NCI-H69 (cell line): ENCODE measurements around the gene TRAPPC11.

Source experiments
- DNase-seq: peaks from one replicate; lab custom pipeline; 2025; lab: John Stamatoyannopoulos, UW

TRAPPC11 gene

GRCh38 chr4:183637461-183637860, 21.6 kb upstream of the TRAPPC11 start:
- DNase-seq: no peak

- DNase-seq: no peak
These were observed 20.7 kb upstream of the TRAPPC11 start for GRCh38 chr4:183638436-183638835.

GRCh38 chr4:183639291-183639690, 19.8 kb upstream of the TRAPPC11 start:
- DNase-seq: no peak

- DNase-seq: no peak
These were observed 13.8 kb upstream of the TRAPPC11 start for GRCh38 chr4:183645326-183645725.

- DNase-seq: no peak
These were observed 1.5 kb upstream of the TRAPPC11 start for GRCh38 chr4:183657564-183657963.

- peak; percentile 23 for DNase-seq
These were observed 598 bp upstream of the TRAPPC11 start for GRCh38 chr4:183658362-183659028.

GRCh38 chr4:183659872-183660242, 764 bp downstream of the TRAPPC11 start:
- peak; percentile 25 for DNase-seq

GRCh38 chr4:183666088-183666487, 7.0 kb downstream of the TRAPPC11 start:
- no peak for DNase-seq

- DNase-seq: no peak
These were observed 11.2 kb downstream of the TRAPPC11 start for GRCh38 chr4:183670251-183670650.

- no peak for DNase-seq
These were observed 12.0 kb downstream of the TRAPPC11 start for GRCh38 chr4:183670960-183671555.

- no peak for DNase-seq
These were observed 15.1 kb downstream of the TRAPPC11 start for GRCh38 chr4:183674153-183674552.

- no peak for DNase-seq
These were observed 16.5 kb downstream of the TRAPPC11 start for GRCh38 chr4:183675625-183676024.

- DNase-seq: no peak
These were observed 22.0 kb downstream of the TRAPPC11 start for GRCh38 chr4:183681119-183681518.

GRCh38 chr4:183686461-183686860, 27.4 kb downstream of the TRAPPC11 start:
- DNase-seq: no peak

- no peak for DNase-seq
These were observed 29.1 kb downstream of the TRAPPC11 start for GRCh38 chr4:183688216-183688615.

GRCh38 chr4:183691006-183691405, 31.9 kb downstream of the TRAPPC11 start:
- no peak for DNase-seq

- no peak for DNase-seq
These were observed 32.8 kb downstream of the TRAPPC11 start for GRCh38 chr4:183691897-183692296.

GRCh38 chr4:183698909-183699308, 39.8 kb downstream of the TRAPPC11 start:
- DNase-seq: no peak

- no peak for DNase-seq
These were observed 41.3 kb downstream of the TRAPPC11 start for GRCh38 chr4:183700407-183700806.

- DNase-seq: no peak
These were observed 43.4 kb downstream of the TRAPPC11 start for GRCh38 chr4:183702492-183702891.

- no peak for DNase-seq
These were observed 55.5 kb downstream of the TRAPPC11 start for GRCh38 chr4:183714626-183715025.

GRCh38 chr4:183716302-183716701, 57.2 kb downstream of the TRAPPC11 start:
- DNase-seq: no peak

- DNase-seq: no peak
These were observed 59.8 kb downstream of the TRAPPC11 start for GRCh38 chr4:183718876-183719275.
